ENCODE data around the gene ZIC1.

GRCh38 chr3:147405231-147406027 is 3.7 kb upstream of the ZIC1 start:
- TF ChIP-seq CHD2 (IDR thresholded peaks at IDR 0.05; ENCODE audit: low read depth, low read length) (no peak), SIN3A (IDR thresholded peaks at IDR 0.05; ENCODE audit: borderline replicate concordance in 2 of 2, control insufficient read depth in 1 of 2, low read depth in 2 of 2, low read length in 2 of 2) (no peak), CTCF (IDR thresholded peaks at IDR 0.05 in 2 of 3, conservative IDR thresholded peaks at IDR 0.05 in 1 of 3; ENCODE audit: insufficient read depth in 2 of 3, low read depth in 1 of 3, low read length in 3 of 3) (no peak), MYC (IDR thresholded peaks at IDR 0.05; ENCODE audit: low read depth, low read length) (no peak), MYC (CRISPR knock-in tag; IDR thresholded peaks at IDR 0.05; ENCODE audit: borderline replicate concordance, low read depth) (no peak), ZBTB8A (IDR thresholded peaks at IDR 0.05; ENCODE audit: partially characterized antibody) (no peak), MAX (CRISPR knock-in tag; IDR thresholded peaks at IDR 0.05) (no peak), EP300 (IDR thresholded peaks at IDR 0.05; ENCODE audit: low read length) (no peak), ZZZ3 (IDR thresholded peaks at IDR 0.05) (no peak), POLR2AphosphoS5 (IDR thresholded peaks at IDR 0.05; ENCODE audit: control insufficient read depth, insufficient read depth, low read depth, low read length) (no peak), TCF7L2 (IDR thresholded peaks at IDR 0.05; ENCODE audit: low read depth, low read length) (no peak), CBFB (CRISPR knock-in tag; IDR thresholded peaks at IDR 0.05) (no peak), ELF1 (tag; IDR thresholded peaks at IDR 0.05) (no peak)
